ENCODE data around the gene TBC1D22A.

TBC1D22A gene

DNA sequence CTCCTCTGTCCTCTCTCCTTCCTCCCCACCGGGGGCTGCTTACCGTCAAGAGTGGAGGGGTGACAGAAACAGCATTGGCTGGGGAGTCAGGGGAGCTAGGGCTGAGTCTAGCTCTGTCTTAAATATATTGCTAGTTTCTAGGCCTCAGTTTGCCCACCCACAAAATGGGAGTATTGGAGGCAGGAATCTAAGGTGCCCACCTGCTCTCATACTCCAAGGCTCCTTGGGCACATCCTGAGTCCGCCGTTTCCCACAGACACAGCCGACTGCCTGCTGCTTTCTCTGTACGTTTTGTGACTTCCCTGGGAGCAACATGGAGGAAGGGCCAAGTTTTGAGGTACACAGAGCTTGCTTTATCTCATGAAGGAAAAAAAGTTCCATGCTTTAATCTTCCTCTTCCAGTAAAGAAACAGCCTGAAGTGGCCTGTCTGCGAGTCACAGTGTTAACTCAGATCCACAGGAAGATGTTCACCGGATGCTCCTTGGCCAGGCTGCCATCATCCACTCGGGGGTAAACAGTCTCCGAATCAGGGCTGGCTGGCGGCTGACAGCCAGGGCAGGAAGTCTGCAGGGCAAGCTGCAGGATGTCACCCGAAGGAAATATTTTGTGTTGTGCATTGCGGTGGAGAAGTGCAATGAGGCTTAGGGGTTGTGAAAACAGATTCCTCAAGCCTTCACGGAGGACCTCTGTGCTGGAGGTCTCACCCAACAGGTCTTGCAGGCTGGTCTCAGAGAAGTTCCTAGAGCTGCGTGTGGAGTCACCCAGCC is 13.4 kb upstream of the TBC1D22A start:
- no peaks in the 10 kb centered on the region for H3K79me2 ChIP-seq (ENCODE audit: control insufficient read depth, insufficient read depth, low read length)
- H3K18ac ChIP-seq (ENCODE audit: low read length): no peak overlapping the region
- no peaks in the 10 kb centered on the region for H3K27me3 ChIP-seq (ENCODE audit: insufficient read depth, low read length, poor library complexity)
- no peak overlapping the region for H4K8ac ChIP-seq (ENCODE audit: low read depth, low read length)
- H3K9ac ChIP-seq (ENCODE audit: low read length): no peak overlapping the region
- no peak for DNase-seq
- H3K4ac ChIP-seq (ENCODE audit: low read depth, low read length): no peak overlapping the region
- no peaks in the 10 kb centered on the region for H3K4me1 ChIP-seq (ENCODE audit: control insufficient read depth, low read depth, low read length)
- no peak overlapping the region for H4K5ac ChIP-seq (ENCODE audit: low read length)
- no CpG with 5 or more reads among the region's 15 CpGs for WGBS (ENCODE audit: extremely low coverage, insufficient coverage, low lambda C conversion rate)
- no peaks in the 10 kb centered on the region for H3K79me1 ChIP-seq (ENCODE audit: low read length)
- H3K4me2 ChIP-seq (ENCODE audit: low read length): no peak overlapping the region
- no peak overlapping the region for H3K4me3 ChIP-seq (ENCODE audit: low read length)
- H3K36me3 ChIP-seq (ENCODE audit: control insufficient read depth, insufficient read depth, low read length): no peaks in the 10 kb centered on the region
- H2BK5ac ChIP-seq (ENCODE audit: low read length): no peak overlapping the region
- H3K56ac ChIP-seq (ENCODE audit: low read length): no peak overlapping the region
- no peak overlapping the region for H3K27ac ChIP-seq (ENCODE audit: low read depth, low read length)
- no peak overlapping the region for H2AK5ac ChIP-seq (ENCODE audit: low read length)
- no peak overlapping the region for H3K23ac ChIP-seq (ENCODE audit: low read length)
- H2BK120ac ChIP-seq (ENCODE audit: low read depth, low read length): no peak overlapping the region
- H2BK15ac ChIP-seq (replicated peaks; ENCODE audit: low read depth): no peak overlapping the region

DNA sequence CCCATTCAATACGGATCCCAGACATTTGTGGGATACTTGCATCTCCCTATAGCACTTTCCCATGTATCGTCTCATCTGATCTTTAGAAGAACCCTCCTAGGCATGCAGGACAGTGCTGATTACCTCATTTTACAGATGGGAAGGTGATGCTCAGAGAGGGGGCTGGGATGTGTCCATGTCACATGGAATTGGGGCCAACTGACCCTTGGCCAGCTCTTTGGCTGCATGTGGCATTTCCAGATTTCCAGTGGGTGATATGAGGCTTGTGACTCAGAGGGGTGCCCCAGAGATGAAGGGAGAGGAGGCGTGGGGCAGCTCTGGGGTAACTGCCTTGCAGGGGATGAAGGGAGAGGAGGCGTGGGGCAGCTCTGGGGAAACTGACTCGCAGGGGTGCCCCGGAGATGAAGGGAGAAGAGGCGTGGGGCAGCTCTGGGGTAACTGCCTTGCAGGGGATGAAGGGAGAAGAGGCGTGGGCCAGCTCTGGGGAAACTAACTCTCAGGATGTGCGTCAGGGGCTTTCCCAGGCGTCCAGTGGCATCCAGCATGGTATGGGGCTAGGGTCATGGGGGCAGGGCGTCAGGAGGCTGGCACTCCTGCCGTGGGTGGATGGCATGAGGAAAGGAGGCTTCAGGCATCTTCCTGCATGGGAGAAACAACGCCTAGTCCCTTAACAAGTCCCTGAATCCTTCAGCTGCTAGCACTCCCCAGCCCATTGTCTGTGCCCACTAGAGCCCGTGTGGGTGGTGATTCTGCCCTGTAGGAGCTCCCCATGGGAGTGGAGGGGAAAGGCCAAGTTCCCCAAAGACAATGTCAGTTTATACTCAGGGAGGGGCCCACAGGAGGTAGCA is 12.5 kb upstream of the TBC1D22A start:
- Histone ChIP-seq H3K27me3 (ENCODE audit: insufficient read depth, low read length, poor library complexity) (no peaks in the 10 kb centered on the region), H3K27ac (ENCODE audit: low read depth, low read length) (no peak overlapping the region), H2BK120ac (ENCODE audit: low read depth, low read length) (no peak overlapping the region), H3K4me1 (ENCODE audit: control insufficient read depth, low read depth, low read length) (no peaks in the 10 kb centered on the region), H2BK5ac (ENCODE audit: low read length) (no peak overlapping the region), H3K4me2 (ENCODE audit: low read length) (no peak overlapping the region), H3K9ac (ENCODE audit: low read length) (no peak overlapping the region), H3K18ac (ENCODE audit: low read length) (no peak overlapping the region), H3K36me3 (ENCODE audit: control insufficient read depth, insufficient read depth, low read length) (no peaks in the 10 kb centered on the region), H3K23ac (ENCODE audit: low read length) (no peak overlapping the region), H3K4me3 (ENCODE audit: low read length) (no peak overlapping the region), H3K79me1 (ENCODE audit: low read length) (no peaks in the 10 kb centered on the region), H4K5ac (ENCODE audit: low read length) (no peak overlapping the region), H3K79me2 (ENCODE audit: control insufficient read depth, insufficient read depth, low read length) (no peaks in the 10 kb centered on the region), H3K56ac (ENCODE audit: low read length) (no peak overlapping the region), H3K4ac (ENCODE audit: low read depth, low read length) (no peak overlapping the region), H4K8ac (ENCODE audit: low read depth, low read length) (no peak overlapping the region), H2BK15ac (replicated peaks; ENCODE audit: low read depth) (no peak overlapping the region), H2AK5ac (ENCODE audit: low read length) (no peak overlapping the region)
- no CpG with 5 or more reads among the region's 14 CpGs for WGBS (ENCODE audit: extremely low coverage, insufficient coverage, low lambda C conversion rate)
- DNase-seq: no peak

DNA sequence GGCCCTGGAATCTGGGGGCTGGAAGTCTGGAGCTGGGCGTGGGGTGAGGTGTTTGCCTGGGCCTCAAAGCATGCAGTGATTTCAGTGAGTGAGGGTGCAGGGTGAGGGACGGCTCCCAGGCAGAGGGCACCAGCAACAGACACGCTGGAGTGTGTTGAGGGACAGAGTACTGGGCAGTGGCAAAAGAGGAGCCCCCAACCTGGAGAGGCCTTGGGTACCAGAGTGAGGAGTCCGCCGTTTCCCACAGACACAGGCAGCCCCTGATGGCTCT is 12.0 kb upstream of the TBC1D22A start:
- Histone ChIP-seq H4K8ac (ENCODE audit: low read depth, low read length) (no peak overlapping the region), H2BK15ac (replicated peaks; ENCODE audit: low read depth) (no peak overlapping the region), H3K79me2 (ENCODE audit: control insufficient read depth, insufficient read depth, low read length) (no peaks in the 10 kb centered on the region), H3K27me3 (ENCODE audit: insufficient read depth, low read length, poor library complexity) (no peaks in the 10 kb centered on the region), H2BK120ac (ENCODE audit: low read depth, low read length) (no peak overlapping the region), H3K4ac (ENCODE audit: low read depth, low read length) (no peak overlapping the region), H3K36me3 (ENCODE audit: control insufficient read depth, insufficient read depth, low read length) (no peaks in the 10 kb centered on the region), H2BK5ac (ENCODE audit: low read length) (no peak overlapping the region), H3K4me2 (ENCODE audit: low read length) (no peak overlapping the region), H3K4me1 (ENCODE audit: control insufficient read depth, low read depth, low read length) (no peaks in the 10 kb centered on the region), H2AK5ac (ENCODE audit: low read length) (no peak overlapping the region), H3K56ac (ENCODE audit: low read length) (no peak overlapping the region), H3K9ac (ENCODE audit: low read length) (no peak overlapping the region), H3K79me1 (ENCODE audit: low read length) (no peaks in the 10 kb centered on the region), H4K5ac (ENCODE audit: low read length) (no peak overlapping the region), H3K4me3 (ENCODE audit: low read length) (no peak overlapping the region), H3K27ac (ENCODE audit: low read depth, low read length) (no peak overlapping the region), H3K18ac (ENCODE audit: low read length) (no peak overlapping the region), H3K23ac (ENCODE audit: low read length) (no peak overlapping the region)
- WGBS (ENCODE audit: extremely low coverage, insufficient coverage, low lambda C conversion rate): no CpG with 5 or more reads among the region's 5 CpGs
- no peak for DNase-seq

DNA sequence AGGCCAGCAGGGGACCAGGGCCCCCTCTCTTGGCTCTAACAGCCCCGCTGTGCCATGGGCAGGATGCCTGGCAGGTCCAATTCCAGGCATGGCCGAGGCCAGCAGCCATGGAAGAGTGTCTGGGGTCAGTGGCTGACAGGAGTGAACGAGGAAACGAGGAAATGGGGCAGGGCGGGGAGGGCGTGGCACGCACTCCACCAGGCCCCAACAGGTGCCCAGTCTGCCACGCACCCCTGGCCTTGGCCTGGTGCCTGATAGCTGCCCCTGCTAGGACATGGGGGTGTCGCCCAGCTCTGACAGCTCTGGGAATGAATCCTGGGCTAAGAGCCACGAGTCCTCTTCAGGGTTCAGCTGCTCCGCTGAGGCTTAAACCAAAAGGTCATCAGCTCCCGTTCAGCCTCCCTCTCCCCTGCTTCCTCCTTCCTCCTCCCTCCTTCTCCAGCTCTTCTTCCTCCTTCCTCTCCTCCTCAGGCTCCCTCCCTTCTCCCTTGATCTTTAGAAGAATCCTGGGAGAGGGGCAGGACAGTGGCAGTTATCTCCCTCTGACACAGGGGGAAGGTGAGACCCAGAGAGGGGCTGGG is 11.5 kb upstream of the TBC1D22A start:
- Histone ChIP-seq H3K79me2 (ENCODE audit: control insufficient read depth, insufficient read depth, low read length) (no peaks in the 10 kb centered on the region), H3K4me2 (ENCODE audit: low read length) (no peak overlapping the region), H3K4me3 (ENCODE audit: low read length) (no peak overlapping the region), H3K36me3 (ENCODE audit: control insufficient read depth, insufficient read depth, low read length) (no peaks in the 10 kb centered on the region), H3K4me1 (ENCODE audit: control insufficient read depth, low read depth, low read length) (no peaks in the 10 kb centered on the region), H3K27ac (ENCODE audit: low read depth, low read length) (no peak overlapping the region), H4K8ac (ENCODE audit: low read depth, low read length) (no peak overlapping the region), H2BK5ac (ENCODE audit: low read length) (no peak overlapping the region), H3K9ac (ENCODE audit: low read length) (no peak overlapping the region), H3K56ac (ENCODE audit: low read length) (no peak overlapping the region), H3K23ac (ENCODE audit: low read length) (no peak overlapping the region), H4K5ac (ENCODE audit: low read length) (no peak overlapping the region), H3K79me1 (ENCODE audit: low read length) (no peaks in the 10 kb centered on the region), H2AK5ac (ENCODE audit: low read length) (no peak overlapping the region), H3K27me3 (ENCODE audit: insufficient read depth, low read length, poor library complexity) (no peaks in the 10 kb centered on the region), H2BK120ac (ENCODE audit: low read depth, low read length) (no peak overlapping the region), H2BK15ac (replicated peaks; ENCODE audit: low read depth) (no peak overlapping the region), H3K4ac (ENCODE audit: low read depth, low read length) (no peak overlapping the region), H3K18ac (ENCODE audit: low read length) (no peak overlapping the region)
- WGBS (ENCODE audit: extremely low coverage, insufficient coverage, low lambda C conversion rate): no CpG with 5 or more reads among the region's 12 CpGs
- no peak for DNase-seq

DNA sequence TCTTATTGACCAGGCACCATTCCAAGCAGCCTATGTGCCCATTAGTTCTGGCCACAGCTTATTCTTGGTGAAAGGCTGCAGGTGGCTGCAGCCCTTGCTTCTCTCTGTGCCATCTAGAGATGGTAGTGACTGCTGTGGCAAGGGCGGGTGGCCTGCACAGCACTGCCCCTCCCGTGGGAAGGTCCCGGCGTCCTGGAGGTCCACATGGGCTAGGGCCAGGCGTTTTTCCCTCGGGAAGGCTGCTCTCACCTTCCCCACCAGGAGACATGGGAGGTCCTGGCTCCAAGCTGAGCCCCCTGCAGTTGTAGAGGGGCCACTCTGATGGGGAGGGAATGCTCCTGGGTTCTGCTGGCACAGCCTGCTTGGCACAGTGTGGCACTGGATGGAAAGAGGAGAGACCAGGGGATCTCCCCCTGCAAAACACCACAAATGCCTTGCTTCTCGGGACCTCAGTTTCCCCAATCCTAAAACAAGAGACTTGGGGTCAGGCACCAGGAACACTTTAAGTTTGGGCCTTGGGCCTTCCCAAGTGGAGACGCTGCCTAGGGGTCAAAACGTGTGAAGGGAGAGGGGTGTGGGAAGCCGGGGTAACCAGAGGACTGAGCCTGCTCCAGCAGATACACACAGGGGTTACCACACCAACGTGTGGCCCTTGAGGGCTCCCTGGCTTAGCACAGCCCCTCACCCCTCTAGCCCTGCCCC is 10.0 kb upstream of the TBC1D22A start:
- Histone ChIP-seq H3K79me1 (ENCODE audit: low read length) (no peaks in the 10 kb centered on the region), H3K79me2 (ENCODE audit: control insufficient read depth, insufficient read depth, low read length) (no peaks in the 10 kb centered on the region), H3K27me3 (ENCODE audit: insufficient read depth, low read length, poor library complexity) (no peaks in the 10 kb centered on the region), H4K8ac (ENCODE audit: low read depth, low read length) (no peak overlapping the region), H3K56ac (ENCODE audit: low read length) (no peak overlapping the region), H3K36me3 (ENCODE audit: control insufficient read depth, insufficient read depth, low read length) (no peaks in the 10 kb centered on the region), H2BK15ac (replicated peaks; ENCODE audit: low read depth) (no peak overlapping the region), H3K4me1 (ENCODE audit: control insufficient read depth, low read depth, low read length) (no peaks in the 10 kb centered on the region), H3K4me3 (ENCODE audit: low read length) (no peak overlapping the region), H3K27ac (ENCODE audit: low read depth, low read length) (no peak overlapping the region), H2AK5ac (ENCODE audit: low read length) (no peak overlapping the region), H3K9ac (ENCODE audit: low read length) (no peak overlapping the region), H2BK120ac (ENCODE audit: low read depth, low read length) (no peak overlapping the region), H4K5ac (ENCODE audit: low read length) (no peak overlapping the region), H3K23ac (ENCODE audit: low read length) (no peak overlapping the region), H3K18ac (ENCODE audit: low read length) (no peak overlapping the region), H3K4ac (ENCODE audit: low read depth, low read length) (no peak overlapping the region), H2BK5ac (ENCODE audit: low read length) (no peak overlapping the region), H3K4me2 (ENCODE audit: low read length) (no peak overlapping the region)
- DNase-seq: no peak
- no CpG with 5 or more reads among the region's 11 CpGs for WGBS (ENCODE audit: extremely low coverage, insufficient coverage, low lambda C conversion rate)

All from mesendoderm (in vitro differentiated cells).